Measurements from ENCODE around the gene PDLIM4.

DNA sequence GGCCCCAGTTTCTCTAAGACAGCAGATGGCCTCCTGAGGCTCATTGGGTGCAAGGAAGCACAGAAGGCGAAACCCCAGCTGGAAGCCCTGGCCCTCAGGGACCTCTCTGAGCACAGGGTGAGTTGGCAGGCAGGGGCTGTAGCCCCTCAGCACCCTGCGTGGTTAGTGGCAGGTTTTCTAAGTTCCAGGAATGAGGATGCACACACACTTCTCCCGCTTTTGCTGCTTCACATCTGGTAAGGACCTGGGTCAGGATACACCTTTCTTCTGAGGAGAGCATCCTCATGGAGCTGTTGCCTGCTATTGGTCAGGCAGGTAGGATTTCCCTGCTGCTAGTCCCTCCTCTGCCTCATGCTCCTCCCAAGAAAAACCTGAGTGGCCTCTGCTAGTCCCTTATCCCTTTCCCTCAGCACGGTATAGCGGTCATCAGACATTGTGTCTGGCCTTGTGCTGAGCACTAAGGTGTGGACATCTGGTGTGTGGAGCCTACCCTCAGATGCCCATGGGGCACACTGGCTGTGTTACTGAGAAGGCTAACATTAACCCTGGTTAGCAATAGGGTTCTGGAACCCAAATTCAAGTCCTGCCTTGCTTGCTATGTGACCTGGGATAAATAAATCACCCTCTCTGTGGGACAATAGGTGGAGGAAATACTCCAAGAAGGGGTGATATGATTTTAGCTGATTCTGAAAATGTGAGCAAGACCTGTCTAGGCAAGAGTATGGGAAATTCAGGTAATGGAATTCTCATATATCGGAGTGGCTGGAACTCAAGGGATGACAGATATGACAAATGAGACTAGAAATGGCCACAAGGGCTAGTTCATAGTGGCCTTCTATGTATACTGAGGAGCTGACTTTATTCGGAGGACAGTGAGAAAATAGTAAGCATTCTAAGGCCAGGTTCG lies 38.3 kb downstream of the PDLIM4 start:
- TF ChIP-seq POLR2AphosphoS5 (IDR thresholded peaks at IDR 0.05; ENCODE audit: low read depth, low read length) (no peak), POLR2A (IDR thresholded peaks at IDR 0.05; ENCODE audit: low read depth, low read length) (no peak), TAF1 (IDR thresholded peaks at IDR 0.05; ENCODE audit: borderline replicate concordance, low read depth, low read length) (no peak)

Measured in GM12892 (cell line).